Activated T-helper 2 cell treated with anti-CD3 and anti-CD28 coated beads, Interferon-gamma antibody, Interleukin-2, Interleukin-4, amounts not matched to agents 10 μg/mL and 5 μg/mL and 100 μg/mL, durations not matched to agents 14 hours and 24 hours and 36 hours (primary cell): Measurements from ENCODE around the gene TSC2. TPM values are rescaled to one million over a fixed set of nuclear protein-coding genes. Genes with fewer than 3 reads are reported as not detected.

Source experiments
- DNase-seq: peaks from one replicate; pipeline ENCODE4 v3.0.0; 2021; ENCODE audit warnings: low spot score
- H3K27ac Mint-ChIP-seq: one replicate; pipeline ENCODE4 v1.8.0; 2021; ENCODE audit warnings: mixed read lengths
- H3K27me3 Mint-ChIP-seq: one replicate; pipeline ENCODE4 v1.8.0; 2021; ENCODE audit warnings: low read depth, mixed read lengths
- H3K36me3 Mint-ChIP-seq: one replicate; pipeline ENCODE4 v1.8.0; 2021; ENCODE audit warnings: low read depth, mixed read lengths
- H3K4me1 Mint-ChIP-seq: one replicate; pipeline ENCODE4 v1.8.0; 2021; ENCODE audit warnings: low read depth, mixed read lengths
- H3K4me3 Mint-ChIP-seq: one replicate; pipeline ENCODE4 v1.8.0; 2021; ENCODE audit warnings: low read depth, mild to moderate bottlenecking, moderate library complexity, mixed read lengths
- H3K9me3 Mint-ChIP-seq: one replicate; pipeline ENCODE4 v1.8.0; 2021; ENCODE audit warnings: mixed read lengths
- intact Hi-C: fragments of 100-400 bp; cut with micrococcal nuclease; formaldehyde crosslinking; loops from one replicate; pipeline ENCODE4 v1.15.1; 2023
- total RNA-seq: library from RNA; stranded (reverse); gene quantifications from 2 replicates; pipeline ENCODE4 v1.2.3, GENCODE V29; 2022

The TSC2 gene
- total RNA-seq, 1 donor from 2014 or later: 89.7 TPM

DNA sequence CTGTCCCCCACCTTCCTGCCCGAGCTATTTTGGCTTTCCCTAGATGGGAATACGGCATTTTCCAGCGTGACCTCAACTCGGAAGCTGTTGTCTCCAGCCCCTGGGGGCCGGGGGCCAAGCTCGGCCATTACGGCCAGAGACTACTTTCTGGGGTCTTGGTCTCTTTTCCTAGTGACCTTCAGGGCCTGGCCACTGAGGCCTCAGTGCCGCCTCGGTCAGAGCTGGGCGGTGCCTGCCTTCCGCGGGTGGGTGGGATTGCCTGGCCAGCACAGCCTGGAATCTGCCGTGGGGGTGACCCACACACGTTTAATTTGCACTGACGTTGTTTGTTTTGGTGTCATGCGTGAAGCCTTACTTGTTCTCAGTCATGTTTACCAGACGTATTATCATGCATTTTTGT, 29.2 kb downstream of the TSC2 start:
- intact Hi-C loops: no loop called here
- H3K27ac Mint-ChIP-seq: no peak overlapping the region
- DNase-seq: no peak
- peaks cover 11% of the 10 kb centered on the region for H3K36me3 Mint-ChIP-seq
- no peaks in the 10 kb centered on the region for H3K9me3 Mint-ChIP-seq
- no peaks in the 10 kb centered on the region for H3K27me3 Mint-ChIP-seq
- no peak overlapping the region for H3K4me3 Mint-ChIP-seq
- H3K4me1 Mint-ChIP-seq: no peaks in the 10 kb centered on the region

- H3K27me3 Mint-ChIP-seq: no peaks in the 10 kb centered on the region
- H3K4me3 Mint-ChIP-seq: no peak overlapping the region
- H3K27ac Mint-ChIP-seq: no peak overlapping the region
- peaks cover 14% of the 10 kb centered on the region for H3K36me3 Mint-ChIP-seq
- no peak for DNase-seq
- H3K4me1 Mint-ChIP-seq: no peaks in the 10 kb centered on the region
- no peaks in the 10 kb centered on the region for H3K9me3 Mint-ChIP-seq
- intact Hi-C loops: no loop called here
Observed at GRCh38 chr16:2077696-2078095, 29.9 kb downstream of the TSC2 start.

- H3K9me3 Mint-ChIP-seq: no peaks in the 10 kb centered on the region
- H3K27me3 Mint-ChIP-seq: no peaks in the 10 kb centered on the region
- peaks cover 14% of the 10 kb centered on the region for H3K36me3 Mint-ChIP-seq
- H3K4me3 Mint-ChIP-seq: no peak overlapping the region
- intact Hi-C loops: no loop called here
- no peak overlapping the region for H3K27ac Mint-ChIP-seq
- DNase-seq: no peak
- no peaks in the 10 kb centered on the region for H3K4me1 Mint-ChIP-seq
Observed at GRCh38 chr16:2078096-2078495, 30.3 kb downstream of the TSC2 start.

GRCh38 chr16:2078691-2079090, 30.9 kb downstream of the TSC2 start:
- Mint-ChIP-seq H3K9me3 (no peaks in the 10 kb centered on the region), H3K27ac (no peak overlapping the region), H3K4me1 (no peaks in the 10 kb centered on the region), H3K4me3 (no peak overlapping the region), H3K36me3 (peaks cover 14% of the 10 kb centered on the region), H3K27me3 (no peaks in the 10 kb centered on the region)
- DNase-seq: no peak
- intact Hi-C loops: no loop called here

GRCh38 chr16:2079311-2079800, 31.6 kb downstream of the TSC2 start:
- Mint-ChIP-seq H3K9me3 (no peaks in the 10 kb centered on the region), H3K36me3 (peaks cover 14% of the 10 kb centered on the region), H3K4me1 (no peaks in the 10 kb centered on the region), H3K4me3 (no peak overlapping the region), H3K27ac (no peak overlapping the region), H3K27me3 (no peaks in the 10 kb centered on the region)
- no peak for DNase-seq
- intact Hi-C loops: no loop called here

DNA sequence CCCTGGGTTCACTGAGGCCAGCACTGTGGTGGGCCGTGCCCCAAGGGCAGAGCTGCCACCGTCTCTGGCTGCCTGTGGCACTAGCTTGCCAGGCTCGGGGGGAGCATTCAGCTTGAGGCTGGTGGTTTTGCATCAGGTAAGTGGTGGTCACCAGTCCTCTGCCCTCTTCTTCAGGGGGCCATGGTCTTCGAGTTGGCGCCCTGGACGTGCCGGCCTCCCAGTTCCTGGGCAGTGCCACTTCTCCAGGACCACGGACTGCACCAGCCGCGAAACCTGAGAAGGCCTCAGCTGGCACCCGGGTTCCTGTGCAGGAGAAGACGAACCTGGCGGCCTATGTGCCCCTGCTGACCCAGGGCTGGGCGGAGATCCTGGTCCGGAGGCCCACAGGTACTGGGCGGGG, 32.2 kb downstream of the TSC2 start:
- no peak overlapping the region for H3K27ac Mint-ChIP-seq
- no peak for DNase-seq
- no peak overlapping the region for H3K4me3 Mint-ChIP-seq

DNA sequence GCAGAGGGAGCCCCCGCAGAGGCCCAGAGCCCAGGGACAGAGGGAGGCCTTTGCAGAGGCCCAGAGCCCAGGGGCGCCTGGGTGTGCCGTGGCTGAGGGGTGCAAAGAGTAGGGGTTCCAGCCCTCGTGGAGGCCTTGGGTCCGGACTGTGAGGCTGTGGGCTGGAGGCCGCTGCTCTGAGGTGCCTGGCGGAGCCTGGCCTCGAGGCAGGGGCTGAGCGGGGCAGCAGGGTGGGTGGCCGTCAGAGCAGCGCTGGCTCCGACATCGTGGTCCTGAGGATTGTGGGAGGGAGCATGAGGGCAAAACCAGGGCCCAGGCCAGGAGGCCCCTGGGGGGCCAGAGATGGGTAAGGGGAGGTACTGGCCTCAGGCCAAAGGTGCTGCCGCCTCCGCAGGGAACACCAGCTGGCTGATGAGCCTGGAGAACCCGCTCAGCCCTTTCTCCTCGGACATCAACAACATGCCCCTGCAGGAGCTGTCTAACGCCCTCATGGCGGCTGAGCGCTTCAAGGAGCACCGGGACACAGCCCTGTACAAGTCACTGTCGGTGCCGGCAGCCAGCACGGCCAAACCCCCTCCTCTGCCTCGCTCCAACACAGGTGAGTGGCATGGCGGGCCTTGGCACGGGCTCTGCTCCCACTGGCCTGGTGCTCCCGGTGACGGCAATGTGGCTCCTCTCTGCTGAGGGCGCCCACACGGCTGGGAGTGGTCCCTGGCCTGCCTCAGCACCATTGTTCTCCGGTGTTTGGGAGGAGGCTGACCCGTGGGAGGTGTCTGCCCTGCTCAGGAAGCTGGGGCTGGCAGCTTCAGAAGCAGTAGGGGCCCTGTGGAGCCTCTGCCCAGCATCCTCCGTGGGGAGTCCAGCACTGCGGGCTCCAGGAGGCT, 33.7 kb downstream of the TSC2 start:
- no peaks in the 10 kb centered on the region for H3K9me3 Mint-ChIP-seq

More for the DNA sequence above, 32.2 kb downstream of the TSC2 start:
- no peaks in the 10 kb centered on the region for H3K27me3 Mint-ChIP-seq
- intact Hi-C loops: no loop called here
- H3K36me3 Mint-ChIP-seq: peaks cover 8% of the 10 kb centered on the region
- H3K4me1 Mint-ChIP-seq: no peaks in the 10 kb centered on the region
- no peaks in the 10 kb centered on the region for H3K9me3 Mint-ChIP-seq

GRCh38 chr16:2082171-2082982, 34.6 kb downstream of the TSC2 start:
- Mint-ChIP-seq H3K27me3 (no peaks in the 10 kb centered on the region), H3K4me1 (no peaks in the 10 kb centered on the region), H3K27ac (no peak overlapping the region), H3K9me3 (no peaks in the 10 kb centered on the region), H3K4me3 (no peak overlapping the region), H3K36me3 (peaks cover 7% of the 10 kb centered on the region)
- no peak for DNase-seq
- intact Hi-C loops: no loop called here

More for the DNA sequence above, 33.7 kb downstream of the TSC2 start:
- Mint-ChIP-seq H3K27ac (no peak overlapping the region), H3K4me1 (no peaks in the 10 kb centered on the region), H3K4me3 (no peak overlapping the region), H3K27me3 (no peaks in the 10 kb centered on the region), H3K36me3 (peaks cover 3% of the 10 kb centered on the region)
- DNase-seq: no peak
- intact Hi-C loops: no loop called here

DNA sequence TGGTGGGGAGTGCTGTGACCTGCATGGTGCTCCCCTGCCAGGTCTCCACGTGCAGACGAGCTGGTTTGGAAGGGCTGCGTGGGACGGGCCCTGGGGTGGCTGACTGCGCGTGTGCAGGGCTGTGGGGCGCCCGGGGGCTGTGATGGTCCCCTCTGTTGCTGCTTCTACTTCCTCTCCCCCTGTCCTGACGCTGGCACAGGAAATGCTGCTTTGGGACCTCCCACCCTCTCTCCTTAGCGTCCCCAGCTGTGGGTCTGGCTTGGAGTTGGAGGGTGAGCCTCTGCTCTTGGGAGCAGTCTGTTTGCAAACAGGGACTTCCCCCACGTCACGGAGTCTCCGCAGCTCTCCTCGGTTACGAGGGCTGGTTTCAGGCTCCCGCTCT, 35.2 kb downstream of the TSC2 start:
- Mint-ChIP-seq H3K4me3 (no peak overlapping the region), H3K36me3 (peaks cover 7% of the 10 kb centered on the region), H3K27me3 (no peaks in the 10 kb centered on the region), H3K4me1 (no peaks in the 10 kb centered on the region), H3K27ac (no peak overlapping the region), H3K9me3 (no peaks in the 10 kb centered on the region)
- no peak for DNase-seq
- intact Hi-C loops: no loop called here

GRCh38 chr16:2083409-2083808, 35.6 kb downstream of the TSC2 start:
- Mint-ChIP-seq H3K9me3 (no peaks in the 10 kb centered on the region), H3K4me3 (no peak overlapping the region)
- no peak for DNase-seq

DNA sequence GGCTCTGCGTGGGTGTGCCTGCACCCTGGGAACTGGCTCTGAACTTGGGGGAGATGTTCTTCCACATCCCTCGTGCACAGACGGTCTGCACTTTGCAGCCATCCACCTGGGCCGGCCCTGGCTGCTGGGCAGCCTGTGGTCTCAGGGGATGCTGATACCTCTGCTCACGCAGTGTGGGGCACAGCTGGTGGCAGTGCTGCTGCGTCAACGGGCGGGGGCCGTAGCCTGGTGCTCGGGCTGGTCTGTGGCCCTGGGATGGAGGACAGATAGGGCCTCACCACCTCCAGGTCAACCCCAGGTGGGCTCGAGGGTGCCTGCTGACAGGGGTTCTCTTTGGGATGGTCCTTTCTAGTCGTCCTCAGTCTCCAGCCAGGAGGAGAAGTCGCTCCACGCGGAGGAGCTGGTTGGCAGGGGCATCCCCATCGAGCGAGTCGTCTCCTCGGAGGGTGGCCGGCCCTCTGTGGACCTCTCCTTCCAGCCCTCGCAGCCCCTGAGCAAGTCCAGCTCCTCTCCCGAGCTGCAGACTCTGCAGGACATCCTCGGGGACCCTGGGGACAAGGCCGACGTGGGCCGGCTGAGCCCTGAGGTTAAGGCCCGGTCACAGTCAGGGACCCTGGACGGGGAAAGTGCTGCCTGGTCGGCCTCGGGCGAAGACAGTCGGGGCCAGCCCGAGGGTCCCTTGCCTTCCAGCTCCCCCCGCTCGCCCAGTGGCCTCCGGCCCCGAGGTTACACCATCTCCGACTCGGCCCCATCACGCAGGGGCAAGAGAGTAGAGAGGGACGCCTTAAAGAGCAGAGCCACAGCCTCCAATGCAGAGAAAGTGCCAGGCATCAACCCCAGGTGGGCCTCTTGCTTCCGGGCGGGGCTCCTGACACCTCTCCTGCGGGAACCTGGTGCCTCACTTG, 36.3 kb downstream of the TSC2 start:
- H3K27me3 Mint-ChIP-seq: no peaks in the 10 kb centered on the region
- H3K9me3 Mint-ChIP-seq: no peaks in the 10 kb centered on the region
- intact Hi-C loops: no loop called here
- peaks cover 13% of the 10 kb centered on the region for H3K36me3 Mint-ChIP-seq
- no peak overlapping the region for H3K27ac Mint-ChIP-seq
- no peaks in the 10 kb centered on the region for H3K4me1 Mint-ChIP-seq
- H3K4me3 Mint-ChIP-seq: no peak overlapping the region
- no peak for DNase-seq

More at GRCh38 chr16:2083409-2083808, 35.6 kb downstream of the TSC2 start:
- H3K27ac Mint-ChIP-seq: no peak overlapping the region
- H3K27me3 Mint-ChIP-seq: no peaks in the 10 kb centered on the region
- intact Hi-C loops: no loop called here
- peaks cover 7% of the 10 kb centered on the region for H3K36me3 Mint-ChIP-seq
- H3K4me1 Mint-ChIP-seq: no peaks in the 10 kb centered on the region

DNA sequence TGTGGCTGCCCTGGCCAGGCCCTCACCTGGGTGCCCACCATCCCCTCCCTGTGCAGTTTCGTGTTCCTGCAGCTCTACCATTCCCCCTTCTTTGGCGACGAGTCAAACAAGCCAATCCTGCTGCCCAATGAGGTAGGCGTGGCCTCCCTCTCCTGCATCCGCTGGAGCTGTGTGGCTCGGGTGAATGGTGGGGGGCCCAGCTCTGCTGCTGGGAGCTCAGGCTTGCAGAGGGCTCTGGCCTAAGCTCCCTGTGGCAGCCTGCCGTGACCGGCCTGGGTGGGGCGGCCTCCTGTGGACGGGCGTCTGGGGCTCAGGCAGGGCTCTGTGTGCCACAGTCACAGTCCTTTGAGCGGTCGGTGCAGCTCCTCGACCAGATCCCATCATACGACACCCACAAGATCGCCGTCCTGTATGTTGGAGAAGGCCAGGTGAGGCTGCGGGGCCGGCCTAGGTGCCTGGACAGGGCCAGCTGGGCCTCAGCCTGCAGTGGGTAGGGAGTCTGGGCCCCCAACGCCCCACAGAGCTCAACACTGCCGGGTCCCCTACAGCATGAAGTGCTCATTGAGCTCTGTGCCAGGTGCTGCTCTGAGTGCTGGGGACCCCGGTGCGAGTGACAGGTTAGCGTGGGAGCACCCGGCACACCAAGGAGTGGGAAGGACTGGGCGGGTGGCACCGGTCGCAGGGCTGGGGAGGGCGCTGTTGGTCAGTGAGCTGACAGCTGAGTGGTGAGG, 37.3 kb downstream of the TSC2 start:
- Mint-ChIP-seq H3K4me3 (no peak overlapping the region), H3K9me3 (no peaks in the 10 kb centered on the region), H3K27ac (no peak overlapping the region), H3K36me3 (peaks cover 14% of the 10 kb centered on the region), H3K4me1 (no peaks in the 10 kb centered on the region), H3K27me3 (no peaks in the 10 kb centered on the region)
- intact Hi-C loops: no loop called here
- no peak for DNase-seq
